GM18868 (cell line): Measurements from ENCODE around the gene IPO5.
A peak's percentile ranks its signal among the peaks of the same experiment; 100 is the strongest.
"Not testable (repeated sequence)": the region's sequence is repeated elsewhere in the genome, so short reads cannot be mapped to it uniquely, and the experiment has no call there.

Source experiments
- ATAC-seq: cut with Tn5 transposase; IDR thresholded peaks from one replicate; pipeline ENCODE4 v1.9.1; 2021; ENCODE audit warnings: mild to moderate bottlenecking, moderate library complexity; ENCODE audit not compliant: unreplicated experiment

Gene IPO5

DNA sequence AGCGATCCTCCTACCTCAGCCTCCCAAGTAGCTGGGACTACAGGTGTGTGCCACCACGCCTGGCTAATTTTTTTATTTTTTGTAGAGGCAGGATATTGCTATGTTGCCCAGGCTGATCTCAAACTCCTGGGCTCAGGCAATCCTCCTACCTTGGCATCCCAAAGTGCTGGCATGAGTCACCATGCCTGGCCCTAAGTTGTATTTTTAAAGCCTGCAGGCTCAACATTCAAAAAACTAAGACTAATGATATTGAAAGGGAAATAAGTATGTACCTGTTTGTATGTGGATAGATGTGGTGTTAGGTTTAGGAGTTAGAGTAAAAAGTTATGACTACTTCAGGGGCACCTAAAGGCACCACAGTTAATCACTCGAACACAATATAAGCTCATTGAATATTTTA, 5.4 kb upstream of the IPO5 start:
- no peak for ATAC-seq

DNA sequence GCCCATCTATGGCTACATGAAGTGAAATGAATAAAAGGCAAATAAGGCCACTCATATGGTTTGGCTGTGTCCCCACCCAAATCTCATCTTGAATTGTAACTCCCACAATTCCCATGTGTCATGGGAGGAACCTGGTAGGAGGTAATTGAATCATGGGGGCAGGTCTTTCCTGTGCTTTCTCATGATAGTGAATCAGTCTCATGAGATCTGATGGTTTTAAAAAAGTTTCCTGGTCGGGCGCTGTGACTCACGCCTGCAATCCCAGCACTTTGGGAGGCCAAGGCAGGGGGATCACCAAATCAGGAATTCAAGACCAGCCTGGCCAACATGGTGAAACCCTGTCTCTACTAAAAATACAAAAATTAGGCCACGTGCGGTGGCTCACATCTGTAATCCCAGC, 4.2 kb upstream of the IPO5 start:
- not testable (repeated sequence) for ATAC-seq

DNA sequence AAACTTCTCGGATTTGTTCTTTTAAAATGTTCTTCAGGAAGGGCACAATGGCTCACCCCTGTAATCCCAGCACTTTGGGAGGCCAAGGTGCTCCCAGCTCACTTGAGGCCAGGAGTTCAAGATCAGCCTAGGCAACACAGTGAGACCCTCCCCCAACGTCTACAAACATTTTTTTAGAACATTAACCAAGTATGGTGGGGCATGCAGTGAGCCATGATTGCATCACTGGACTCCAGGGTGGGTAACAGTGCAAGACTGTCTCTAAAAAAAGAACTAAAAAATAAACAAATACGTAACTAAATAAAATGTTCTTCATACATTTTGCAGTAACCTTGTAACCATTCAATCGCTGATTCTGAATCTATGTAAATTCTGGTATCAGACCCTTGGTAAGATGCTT, 2.1 kb upstream of the IPO5 start:
- no peak for ATAC-seq

DNA sequence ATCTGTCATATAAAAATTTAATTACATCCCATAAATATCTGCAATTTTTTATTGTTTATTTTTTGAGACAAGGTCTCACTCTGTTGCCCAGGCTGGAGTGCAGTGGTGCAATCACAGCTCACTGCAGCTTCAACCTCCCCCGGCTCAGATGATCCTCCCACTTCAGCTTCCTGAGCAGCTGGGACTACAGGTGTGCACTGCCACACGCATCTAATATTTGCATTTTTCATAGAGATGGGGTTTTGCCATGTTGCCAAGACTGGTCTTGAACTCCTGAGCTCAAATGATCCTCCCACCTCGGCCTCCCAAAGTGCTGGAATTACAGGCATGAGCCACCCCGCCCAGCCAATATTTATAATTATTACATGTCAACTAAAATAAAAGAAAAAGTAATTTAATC, 644 bp upstream of the IPO5 start:
- not testable (repeated sequence) for ATAC-seq

DNA sequence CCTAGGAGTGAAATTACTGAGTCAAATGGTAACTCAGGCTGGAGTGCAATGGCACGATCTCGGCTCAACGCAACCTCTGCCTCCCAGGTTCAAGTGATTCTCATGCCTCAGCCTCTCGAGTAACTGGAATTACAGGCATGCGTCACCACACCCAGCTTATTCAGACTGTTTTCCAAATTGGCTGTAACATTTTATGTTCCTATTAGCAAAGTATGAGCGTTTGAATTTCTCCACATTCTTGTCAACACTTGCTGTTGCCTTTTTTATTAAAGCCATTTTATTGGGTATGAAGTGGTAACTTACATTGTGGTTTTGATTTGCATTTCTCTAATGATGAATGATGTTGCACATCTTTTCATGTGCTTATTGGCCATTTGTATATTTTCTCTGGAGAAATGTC, 7.9 kb downstream of the IPO5 start:
- ATAC-seq: no peak

DNA sequence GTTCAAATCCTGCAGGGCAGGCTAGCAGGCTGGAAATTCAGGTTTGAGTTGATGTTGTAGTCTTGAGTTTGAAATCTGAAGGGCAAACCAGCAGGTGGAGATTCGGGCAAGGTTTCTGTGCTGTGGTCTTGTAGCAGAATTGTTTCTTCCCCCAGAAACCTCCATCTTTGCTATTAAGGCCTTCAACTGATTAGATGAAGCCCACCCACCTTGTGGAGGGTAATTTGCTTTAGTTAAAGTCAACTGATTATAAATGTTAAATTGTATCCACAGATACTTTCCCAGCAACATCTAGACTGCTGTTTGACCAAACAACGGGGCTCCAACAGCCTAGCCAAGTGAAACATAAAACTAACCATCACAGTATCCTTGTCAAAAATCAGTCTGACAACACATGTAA, 9.4 kb downstream of the IPO5 start:
- no peak for ATAC-seq

DNA sequence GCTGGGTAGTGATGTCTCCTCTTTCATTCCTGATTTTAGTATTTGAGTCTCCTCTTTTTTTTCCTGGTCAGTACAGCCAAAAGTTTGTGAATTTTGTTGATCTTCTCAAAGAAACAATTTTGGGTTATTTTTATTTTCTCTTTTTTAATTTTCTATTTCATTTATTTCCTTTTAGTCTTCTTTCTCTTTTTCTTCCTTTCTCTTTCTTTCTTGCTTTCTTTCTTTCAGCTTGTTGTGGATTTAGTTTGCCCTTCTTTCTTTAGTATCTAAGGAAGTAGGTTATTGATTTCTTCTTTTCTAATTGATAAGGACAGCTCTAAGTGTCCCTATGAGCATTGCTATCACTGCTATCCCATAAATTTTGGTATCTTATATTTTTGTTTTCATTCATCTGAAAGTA, 13.8 kb downstream of the IPO5 start:
- no peak for ATAC-seq

DNA sequence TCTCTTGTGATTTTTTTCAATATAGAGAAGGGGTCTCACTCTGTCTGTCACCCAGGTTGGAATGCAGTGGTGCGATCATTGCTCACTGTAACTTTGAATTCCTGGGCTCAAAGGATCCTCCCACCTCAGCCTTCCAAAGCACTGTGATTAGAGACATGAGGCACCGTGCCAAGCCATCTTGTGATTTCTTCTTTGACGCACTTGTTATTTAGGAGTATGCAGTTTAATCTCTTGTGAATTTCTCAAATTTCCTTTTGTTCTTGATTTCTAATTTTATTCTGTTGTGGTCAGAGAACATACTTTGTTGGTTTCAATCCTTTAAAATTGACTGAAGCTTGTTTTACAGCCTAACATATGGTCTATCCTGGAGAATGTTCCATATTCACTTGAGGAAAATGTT, 14.5 kb downstream of the IPO5 start:
- ATAC-seq: no peak

DNA sequence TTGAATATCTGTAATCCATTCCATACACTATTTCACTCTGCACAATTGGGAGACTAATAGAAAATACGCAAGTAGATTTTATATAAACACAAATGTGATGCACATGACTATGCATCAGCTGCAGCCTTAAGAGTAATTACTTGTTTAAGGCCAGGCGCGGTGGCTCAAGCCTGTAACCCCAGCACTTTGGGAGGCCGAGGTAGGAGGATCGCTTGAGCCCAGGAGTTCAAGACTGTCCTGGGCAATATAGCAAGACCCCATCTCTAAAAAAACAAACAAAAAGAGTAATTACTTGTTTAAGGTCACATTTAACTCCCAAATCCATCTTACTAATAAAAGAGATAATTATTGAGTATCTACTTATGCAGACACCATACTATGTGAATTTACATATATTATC, 18.0 kb downstream of the IPO5 start:
- no peak for ATAC-seq

DNA sequence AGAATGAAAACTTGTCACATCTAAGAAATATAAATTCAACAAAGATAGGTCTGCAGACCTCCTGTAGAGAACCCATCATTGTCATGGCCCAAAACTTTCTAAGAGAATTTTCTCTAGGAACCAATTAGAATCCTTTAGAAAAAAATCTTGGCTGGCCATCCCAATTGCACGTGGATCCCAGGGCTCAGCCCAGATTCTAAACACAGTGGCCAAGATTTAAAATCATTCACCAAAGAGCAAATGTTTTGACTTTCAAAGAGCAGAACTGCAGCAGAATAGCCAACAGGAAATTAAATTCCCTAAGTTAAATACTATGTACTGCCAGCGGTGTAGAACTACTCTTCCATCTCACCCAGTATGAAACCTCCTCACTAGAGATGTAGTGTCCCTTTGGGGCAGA, 21.3 kb downstream of the IPO5 start:
- ATAC-seq: no peak

DNA sequence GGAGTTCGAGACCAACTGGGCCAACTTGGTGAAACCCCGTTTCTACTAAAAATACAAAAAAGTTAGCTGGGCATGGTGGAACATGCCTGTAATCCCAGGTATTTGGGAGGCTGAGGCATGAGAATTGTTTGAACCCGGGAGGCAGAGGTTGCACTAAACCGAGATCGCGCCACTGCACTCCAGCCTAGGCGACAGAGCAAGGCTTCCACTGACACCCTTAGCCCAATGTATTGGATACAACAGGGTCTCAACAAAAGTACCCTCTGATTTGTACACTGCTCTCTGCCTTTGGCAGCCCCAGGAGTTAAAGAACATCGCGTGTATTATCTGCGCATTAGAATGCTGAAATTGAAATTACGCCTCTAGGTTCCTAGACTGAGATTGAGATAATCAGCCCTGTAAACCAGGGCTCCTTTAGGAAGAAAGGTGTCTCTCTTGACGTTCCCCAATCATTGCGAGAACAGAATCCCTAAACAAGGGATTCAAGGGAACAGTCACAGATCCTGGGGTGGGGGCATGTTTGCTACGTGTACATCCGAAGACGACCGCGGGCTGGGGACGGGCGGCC, 21.9 kb downstream of the IPO5 start:
- no peak for ATAC-seq

DNA sequence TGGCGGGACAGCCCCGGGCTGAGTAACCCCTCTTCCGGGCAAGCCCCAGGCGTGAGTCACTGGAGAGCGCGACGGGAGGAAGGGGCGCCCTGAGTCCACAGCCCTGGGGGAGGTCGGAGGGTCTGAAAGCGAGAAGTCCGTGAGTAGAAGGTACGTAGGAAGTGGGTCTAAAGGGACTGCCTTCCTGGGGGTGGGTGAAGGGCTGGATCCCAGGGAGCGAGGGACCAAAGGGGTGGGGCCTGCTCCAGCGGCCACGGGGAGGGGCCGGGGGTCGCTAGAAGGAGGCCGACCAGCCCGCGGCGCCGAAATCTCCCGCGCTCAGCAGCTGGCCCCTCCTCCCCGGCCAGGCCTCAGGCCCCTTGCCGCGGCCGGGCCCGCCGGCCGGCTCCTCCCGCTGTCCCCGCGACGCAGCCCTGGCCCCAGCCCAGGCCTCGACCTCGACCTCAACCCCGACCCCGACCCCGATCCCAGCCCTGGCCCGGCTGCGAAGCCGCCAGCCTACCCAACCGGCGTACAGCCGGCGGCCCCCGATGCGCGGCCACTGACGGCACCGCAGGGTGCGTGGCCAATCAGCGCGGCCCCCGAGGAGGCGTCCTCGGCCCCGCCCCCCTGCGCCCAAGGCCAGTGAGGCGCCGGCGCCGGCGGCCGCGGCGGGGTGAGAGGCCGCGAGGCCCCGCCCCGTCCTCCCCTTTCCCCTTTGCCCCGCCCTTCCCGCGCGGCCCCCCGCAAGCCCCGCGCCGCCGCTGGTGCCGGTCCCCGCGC, 22.6 kb downstream of the IPO5 start:
- peak; percentile 84 for ATAC-seq

DNA sequence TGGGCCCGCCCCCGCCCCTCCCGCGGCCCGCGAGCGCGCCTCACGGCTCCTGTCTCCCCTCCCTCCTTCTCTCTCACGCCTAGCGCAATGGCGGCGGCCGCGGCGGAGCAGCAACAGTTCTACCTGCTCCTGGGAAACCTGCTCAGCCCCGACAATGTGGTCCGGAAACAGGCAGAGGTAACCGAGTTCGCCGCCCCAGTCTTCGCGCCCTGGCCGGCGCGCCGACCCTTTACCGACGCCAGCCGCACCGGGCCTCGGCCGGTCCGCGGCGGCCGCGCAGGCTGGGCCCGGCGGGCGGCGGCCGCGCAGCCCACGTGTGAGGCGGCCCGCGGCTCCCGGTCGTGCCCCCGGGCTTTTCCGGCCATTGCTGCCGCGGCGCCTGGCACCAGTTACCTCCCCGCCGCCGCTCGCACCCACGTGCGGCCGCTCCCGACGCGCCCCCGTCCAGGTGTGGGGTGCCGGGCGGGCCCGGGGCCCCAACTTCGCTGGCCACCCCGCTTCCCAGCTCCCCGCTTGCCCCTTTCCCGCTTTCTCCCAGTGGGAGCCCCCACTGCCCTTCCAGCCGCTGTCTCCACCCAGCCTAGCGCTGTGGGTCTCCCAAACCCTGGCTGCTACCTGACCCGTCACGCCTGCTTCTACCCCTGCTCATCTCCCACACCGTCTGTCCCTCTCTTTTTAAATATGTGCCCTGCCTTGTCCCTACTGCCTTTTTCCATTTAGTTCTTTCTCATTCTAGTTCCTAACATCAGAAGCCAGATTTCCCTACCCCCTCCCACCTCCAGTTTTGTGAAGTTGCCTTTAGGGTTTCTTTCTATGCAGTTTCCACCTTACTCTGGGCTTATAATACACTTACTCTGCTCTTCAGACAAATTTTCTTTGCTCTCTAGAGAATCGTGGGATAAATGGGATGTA, 23.4 kb downstream of the IPO5 start:
- peak; percentile 46 for ATAC-seq

DNA sequence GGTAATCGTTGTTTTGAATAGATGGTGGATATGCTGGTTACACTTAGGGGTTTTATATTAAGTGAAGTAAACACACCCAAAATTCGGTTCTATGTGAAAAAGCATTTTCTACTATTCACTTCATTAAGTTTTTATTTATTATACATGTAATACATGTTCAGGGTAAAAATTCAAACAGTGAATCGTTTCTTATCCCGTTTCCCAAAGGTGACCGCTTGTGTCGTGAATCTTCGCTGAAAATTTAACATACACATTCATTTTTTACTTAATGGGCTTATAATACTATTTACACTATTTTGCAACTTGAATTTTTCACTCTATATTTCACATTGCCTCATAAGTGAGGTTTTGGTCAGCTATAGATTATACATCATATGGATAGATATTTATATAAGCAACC, 24.5 kb downstream of the IPO5 start:
- no peak for ATAC-seq

DNA sequence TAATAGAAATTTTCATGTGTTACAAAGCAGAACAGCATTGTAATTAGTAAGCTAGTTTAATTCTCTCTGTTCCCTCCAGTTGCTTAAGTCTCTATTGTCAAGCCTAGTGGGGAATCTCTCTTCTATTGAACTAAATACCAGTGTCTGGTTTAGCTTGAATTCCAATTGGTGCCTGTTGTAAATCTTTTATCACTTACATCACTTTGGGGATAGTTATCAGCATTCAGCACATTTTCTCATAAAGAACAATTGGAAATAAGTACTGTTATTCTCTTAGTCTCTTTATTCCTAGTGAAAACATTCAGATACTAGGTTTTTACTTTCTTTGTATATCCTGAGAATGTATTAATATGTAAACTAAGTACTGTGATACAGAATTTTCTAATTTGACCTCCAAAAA, 25.2 kb downstream of the IPO5 start:
- no peak for ATAC-seq

DNA sequence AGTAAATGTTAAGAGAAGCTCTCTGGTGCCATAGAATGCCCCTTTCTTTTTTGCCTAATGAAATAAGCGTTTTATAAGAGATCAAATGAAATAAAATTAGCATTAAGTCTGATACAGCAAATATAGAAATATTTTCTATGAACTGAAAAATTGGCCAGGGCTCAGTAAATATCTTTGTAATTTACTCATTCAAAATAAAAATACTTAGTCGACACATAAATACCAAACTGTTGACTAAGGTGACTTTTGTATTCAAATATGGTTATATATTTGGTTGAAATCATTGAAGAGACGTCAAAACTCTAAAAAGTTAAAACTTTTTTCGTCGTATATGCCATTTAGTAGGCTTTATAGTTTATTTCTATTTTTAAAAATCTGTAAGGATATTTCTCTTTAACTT, 25.6 kb downstream of the IPO5 start:
- no peak for ATAC-seq

DNA sequence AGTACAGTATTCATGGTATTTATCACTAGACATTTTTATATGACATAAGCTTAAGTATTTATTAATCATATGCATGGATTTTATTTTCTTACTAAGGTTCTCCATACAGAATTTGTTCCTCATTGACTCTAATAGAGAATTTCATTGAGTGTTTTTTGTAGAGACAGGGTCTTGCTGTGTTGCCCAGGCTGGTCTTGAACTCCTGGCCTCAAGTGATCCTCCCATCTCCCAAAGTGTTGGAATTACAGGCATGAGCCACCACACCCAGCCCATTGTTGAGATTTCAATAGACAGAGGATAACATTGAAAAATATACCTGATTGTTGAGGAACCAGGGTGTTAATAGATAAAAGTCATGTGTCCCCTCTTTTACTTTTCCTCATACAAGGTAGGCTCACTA, 26.1 kb downstream of the IPO5 start:
- ATAC-seq: no peak

DNA sequence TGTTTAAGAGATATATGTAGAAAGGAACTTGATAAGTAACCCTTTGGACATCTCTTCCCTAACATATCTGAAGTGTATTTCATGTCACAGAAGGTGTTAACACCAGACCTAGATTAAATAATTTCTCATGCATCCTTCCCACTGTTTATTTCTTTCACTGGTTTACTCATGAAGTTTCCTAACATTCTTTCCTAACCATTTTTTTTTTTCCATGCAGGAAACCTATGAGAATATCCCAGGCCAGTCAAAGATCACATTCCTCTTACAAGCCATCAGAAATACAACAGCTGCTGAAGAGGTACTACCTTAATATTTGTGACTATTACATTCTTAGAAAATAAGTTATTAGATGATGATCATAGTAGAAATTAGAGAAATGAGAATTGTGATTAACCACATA, 28.8 kb downstream of the IPO5 start:
- no peak for ATAC-seq

DNA sequence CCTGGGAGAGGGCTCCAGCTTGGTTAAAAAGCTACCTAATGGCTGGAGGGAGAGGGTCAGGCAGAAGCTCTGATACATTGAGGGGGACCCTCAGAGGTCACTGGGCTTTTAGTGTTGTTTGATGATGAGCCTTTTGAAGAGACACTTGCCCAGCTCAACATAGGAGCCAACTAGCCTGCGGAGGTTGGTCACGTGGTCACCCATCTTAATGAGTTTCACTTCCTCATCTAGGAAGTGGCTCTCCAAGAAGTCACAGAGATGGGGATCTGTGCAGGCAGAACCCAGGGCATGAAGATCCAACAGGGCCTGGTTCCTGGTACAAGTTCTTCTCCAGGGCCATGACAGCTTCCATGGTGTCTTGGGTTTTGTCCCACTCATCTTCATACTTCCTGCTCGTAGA, 33.4 kb downstream of the IPO5 start:
- ATAC-seq: no peak

DNA sequence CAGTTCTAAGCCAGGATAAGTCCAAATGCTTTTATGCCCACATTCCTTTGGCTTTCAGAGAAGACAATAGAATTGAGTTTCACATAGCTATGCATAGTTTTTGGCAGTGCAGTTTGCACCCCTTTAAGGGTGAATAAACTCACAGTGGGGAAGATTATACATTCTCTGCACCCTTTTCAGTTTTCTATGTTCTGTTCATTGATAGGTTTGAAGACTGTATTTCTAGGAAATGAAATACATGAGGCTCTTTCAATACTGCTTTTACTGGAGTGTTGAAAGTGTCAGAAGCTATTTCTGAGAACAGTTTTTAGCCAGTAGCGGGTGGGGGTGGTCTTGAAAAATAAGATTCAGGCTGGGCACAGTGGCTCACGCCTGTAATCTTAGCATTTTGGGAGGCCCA, 46.2 kb downstream of the IPO5 start:
- ATAC-seq: no peak

DNA sequence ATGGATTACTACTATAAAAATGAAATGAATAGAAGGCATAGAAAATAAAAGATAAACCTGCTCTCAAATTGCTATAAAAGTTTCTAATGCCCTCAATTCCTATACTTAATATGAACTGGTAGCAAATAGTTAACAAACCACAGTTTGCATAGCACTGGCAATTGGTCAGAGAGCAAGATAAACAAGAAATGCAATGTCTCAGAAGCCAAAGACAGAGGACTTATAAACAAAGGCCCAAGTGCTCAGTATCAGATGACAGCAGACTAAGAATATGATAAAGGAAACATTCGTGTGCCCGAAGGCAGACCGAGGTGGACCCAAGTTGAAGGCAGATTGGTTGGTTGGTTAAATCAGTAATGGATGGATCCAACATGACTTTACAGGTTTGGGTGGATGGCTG, 50.6 kb downstream of the IPO5 start:
- ATAC-seq: no peak

DNA sequence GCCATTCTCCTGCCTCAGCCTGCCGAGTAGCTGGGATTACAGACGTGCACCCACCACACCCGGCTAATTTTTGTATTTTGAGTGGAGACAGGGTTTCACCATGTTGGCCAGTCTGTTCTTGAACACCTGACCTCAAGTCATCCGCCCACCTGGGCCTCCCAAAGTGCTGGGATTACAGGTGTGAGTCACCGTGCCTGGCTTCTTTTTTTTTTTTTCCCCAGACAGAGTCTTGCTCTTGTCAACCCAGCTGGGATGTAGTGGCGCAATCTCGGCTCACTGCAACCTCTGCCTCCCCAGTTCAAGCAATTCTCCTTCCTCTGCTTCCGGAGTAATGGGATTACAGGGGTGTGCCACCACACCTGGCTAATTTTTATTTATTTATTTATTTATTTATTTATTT, 51.5 kb downstream of the IPO5 start:
- ATAC-seq: not testable (repeated sequence)
